GM23338 (cell line): ENCODE measurements around the gene RASGRF2. TPM values are rescaled to one million over a fixed set of nuclear protein-coding genes. Genes with fewer than 3 reads are reported as not detected.

Source experiments
- ATAC-seq: fragments of 200-7000 bp; cut with Tn5 transposase; 3 replicates; pipeline ENCODE4 v1.9.1; 2020
- DNase-seq: peaks from one replicate; pipeline ENCODE4 v3.0.0-alpha.2; 2015; ENCODE audit warnings: low spot score
- H2AFZ ChIP-seq: fragments of 200-600 bp; sonication (generic); 2 replicates; pipeline ENCODE4 v1.8.0; 2016; ENCODE audit warnings: antibody characterized with exemption, mild to moderate bottlenecking, moderate library complexity
- H3F3A ChIP-seq: fragments of 200-600 bp; sonication (generic); replicated peaks from 2 replicates; pipeline ENCODE4 v1.8.0; 2017; ENCODE audit warnings: antibody characterized with exemption, mixed run types, low read depth
- H3K27ac ChIP-seq: fragments of 200-600 bp; sonication (generic); 2 replicates; pipeline ENCODE4 v1.6.1; 2016; ENCODE audit warnings: low read depth
- H3K27me3 ChIP-seq: fragments of 200-600 bp; sonication (generic); 2 replicates; pipeline ENCODE4 v1.8.0; 2016; ENCODE audit warnings: mild to moderate bottlenecking, mixed run types, moderate library complexity; ENCODE audit not compliant: insufficient read depth
- H3K36me3 ChIP-seq: fragments of 200-600 bp; sonication (generic); 2 replicates; pipeline ENCODE4 v1.8.0; 2016; ENCODE audit warnings: mild to moderate bottlenecking; ENCODE audit not compliant: insufficient read depth
- H3K4me1 ChIP-seq: fragments of 200-600 bp; sonication (generic); 2 replicates; pipeline ENCODE4 v1.8.0; 2016; ENCODE audit warnings: mild to moderate bottlenecking, moderate library complexity; ENCODE audit not compliant: insufficient read depth
- H3K4me2 ChIP-seq: fragments of 200-600 bp; sonication (generic); 2 replicates; pipeline ENCODE4 v1.7.1; 2017; ENCODE audit warnings: mixed run types
- H3K4me3 ChIP-seq: fragments of 200-600 bp; sonication (generic); 2 replicates; pipeline ENCODE4 v1.6.1; 2016; ENCODE audit warnings: mixed run types
- H3K79me2 ChIP-seq: fragments of 200-600 bp; sonication (generic); replicated peaks from 2 replicates; pipeline ENCODE4 v1.8.0; 2017; ENCODE audit warnings: mild to moderate bottlenecking; ENCODE audit not compliant: insufficient read depth
- H3K9me2 ChIP-seq: fragments of 200-600 bp; sonication (generic); 2 replicates; pipeline ENCODE4 v1.8.0; 2017; ENCODE audit not compliant: insufficient read depth
- H4K20me1 ChIP-seq: fragments of 200-600 bp; sonication (generic); replicated peaks from 2 replicates; pipeline ENCODE4 v1.8.0; 2017; ENCODE audit warnings: mild to moderate bottlenecking; ENCODE audit not compliant: insufficient read depth
- H3K27ac Mint-ChIP-seq: 2 replicates; pipeline ENCODE4 v1.8.0; 2020; ENCODE audit warnings: inconsistent platforms, mild to moderate bottlenecking, moderate library complexity, mixed read lengths
- H3K27me3 Mint-ChIP-seq: 3 replicates; pipeline ENCODE4 v1.8.0; 2022; ENCODE audit warnings: low read depth, mild to moderate bottlenecking, moderate library complexity, mixed read lengths, inconsistent platforms; ENCODE audit not compliant: insufficient read depth, poor library complexity
- H3K36me3 Mint-ChIP-seq: 3 replicates; pipeline ENCODE4 v1.8.0; 2021; ENCODE audit warnings: low read depth, mild to moderate bottlenecking, inconsistent platforms, moderate library complexity, mixed read lengths
- H3K4me1 Mint-ChIP-seq: 3 replicates; pipeline ENCODE4 v1.8.0; 2020; ENCODE audit warnings: mild to moderate bottlenecking, inconsistent platforms, mixed read lengths
- H3K4me3 Mint-ChIP-seq: 3 replicates; pipeline ENCODE4 v1.8.0; 2021; ENCODE audit warnings: moderate library complexity, mild to moderate bottlenecking, inconsistent platforms, mixed read lengths
- H3K9me3 Mint-ChIP-seq: 3 replicates; pipeline ENCODE4 v1.8.0; 2020; ENCODE audit warnings: moderate library complexity, mild to moderate bottlenecking, inconsistent platforms, mixed read lengths
- CREB1 ChIP-seq: fragments of 250-450 bp; sonication (Bioruptor Pico); IDR thresholded peaks from 2 replicates; pipeline ENCODE4 v1.5.0; 2020; ENCODE audit warnings: low read depth, mild to moderate bottlenecking, moderate library complexity
- EZH2phosphoT487 ChIP-seq: fragments of 200-600 bp; sonication (generic); IDR thresholded peaks from one replicate; pipeline ENCODE4 v1.8.1; 2018; ENCODE audit warnings: antibody characterized with exemption; ENCODE audit not compliant: unreplicated experiment
- NANOG ChIP-seq: IDR thresholded peaks from 2 replicates; pipeline ENCODE4 v1.6.1; 2016; ENCODE audit warnings: antibody characterized with exemption, borderline replicate concordance
- REST ChIP-seq: IDR thresholded peaks from one replicate; pipeline ENCODE4 v1.6.1; 2018; ENCODE audit warnings: antibody characterized with exemption; ENCODE audit not compliant: unreplicated experiment
- STAT1 ChIP-seq: IDR thresholded peaks from one replicate; pipeline ENCODE4 v1.6.1; 2016; ENCODE audit warnings: antibody characterized with exemption; ENCODE audit not compliant: unreplicated experiment
- ZNF462 ChIP-seq: fragments of 250-450 bp; sonication (Bioruptor Pico); IDR thresholded peaks from 2 replicates; pipeline ENCODE4 v1.5.0; 2020; ENCODE audit warnings: mild to moderate bottlenecking, moderate library complexity
- polyA plus RNA-seq: library from polyadenylated mRNA; unstranded; fragments of >200 nt; fragmentation: Nextera tagmentation; extraction: Ambion mirVana; gene quantifications from 2 replicates; pipeline ENCODE4 v1.2.1, GENCODE V29; 2016
- total RNA-seq: library from RNA; depleted of rRNA; stranded (reverse); fragments of >200 nt; shearing (Covaris generic); gene quantifications from 2 replicates; pipeline ENCODE4 v1.2.3, GENCODE V29; 2014
- TF ChIP-seq, protein P1 (sequence below), 2 experiments: fragments of 200-600 bp in 1 of 2; sonication (generic) in 1 of 2; conservative IDR thresholded peaks; 2 replicates each; pipeline versions ENCODE4 v1.5.1 to v1.6.1; 2016 to 2017; ENCODE audit warnings: antibody characterized with exemption in 2 of 2, low read depth in 2 of 2, mild to moderate bottlenecking in 2 of 2, moderate library complexity in 1 of 2
- TF ChIP-seq, protein P2 (sequence below): IDR thresholded peaks from 2 replicates; pipeline ENCODE4 v1.6.1; 2016; ENCODE audit warnings: antibody characterized with exemption

RASGRF2 gene
- total and polyA plus RNA-seq, 2 experiments from 2014 or later, result 5.0 to 19.2 TPM

DNA sequence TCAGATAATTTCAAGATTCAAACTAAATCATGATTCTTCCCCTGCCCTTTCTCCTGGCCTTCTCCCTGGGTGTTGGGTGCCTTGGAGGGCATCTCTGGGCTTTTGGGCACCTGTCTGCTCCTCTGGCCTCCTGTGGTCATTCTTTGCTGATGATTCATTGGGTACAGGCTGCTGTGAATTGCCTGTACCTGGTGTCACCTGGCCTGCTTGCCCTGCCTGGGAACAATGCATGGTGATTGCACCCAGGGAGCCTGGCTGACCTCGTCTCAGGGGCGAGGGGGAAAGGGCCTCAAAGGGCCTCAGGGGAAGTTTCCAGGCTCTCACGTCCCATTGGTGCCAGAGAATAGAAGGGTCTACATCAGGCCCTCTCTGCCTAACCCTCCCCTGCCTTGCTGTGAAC, 252.9 kb downstream of the RASGRF2 start:
- Histone ChIP-seq H3K9me2 (no peaks in the 10 kb centered on the region), H4K20me1 (peaks cover 4% of the 10 kb centered on the region), H3K36me3 (no peaks in the 10 kb centered on the region), H3K27ac (peak overlapping the region; percentile 59; the same call in 1 of the 2 replicates), H3F3A (no peaks in the 10 kb centered on the region), H3K4me3 (no peak overlapping the region), H3K79me2 (no peaks in the 10 kb centered on the region), H3K4me1 (no peaks in the 10 kb centered on the region), H2AFZ (no peak overlapping the region), H3K27me3 (no peaks in the 10 kb centered on the region), H3K4me2 (no peak overlapping the region)
- ATAC-seq (peak; percentile 67; the same call in 2 of the 3 replicates), DNase-seq (no peak)
- no peaks in the 10 kb centered on the region for H3K36me3 Mint-ChIP-seq
- H3K27me3 Mint-ChIP-seq, result peaks cover 2% of the 10 kb centered on the region
- no peaks in the 10 kb centered on the region for H3K4me1 Mint-ChIP-seq
- no peak overlapping the region for H3K4me3 Mint-ChIP-seq
- H3K27ac Mint-ChIP-seq, result no peak overlapping the region
- H3K9me3 Mint-ChIP-seq, result no peaks in the 10 kb centered on the region
- no peak for TF ChIP-seq NANOG
- TF ChIP-seq, protein P1, sequence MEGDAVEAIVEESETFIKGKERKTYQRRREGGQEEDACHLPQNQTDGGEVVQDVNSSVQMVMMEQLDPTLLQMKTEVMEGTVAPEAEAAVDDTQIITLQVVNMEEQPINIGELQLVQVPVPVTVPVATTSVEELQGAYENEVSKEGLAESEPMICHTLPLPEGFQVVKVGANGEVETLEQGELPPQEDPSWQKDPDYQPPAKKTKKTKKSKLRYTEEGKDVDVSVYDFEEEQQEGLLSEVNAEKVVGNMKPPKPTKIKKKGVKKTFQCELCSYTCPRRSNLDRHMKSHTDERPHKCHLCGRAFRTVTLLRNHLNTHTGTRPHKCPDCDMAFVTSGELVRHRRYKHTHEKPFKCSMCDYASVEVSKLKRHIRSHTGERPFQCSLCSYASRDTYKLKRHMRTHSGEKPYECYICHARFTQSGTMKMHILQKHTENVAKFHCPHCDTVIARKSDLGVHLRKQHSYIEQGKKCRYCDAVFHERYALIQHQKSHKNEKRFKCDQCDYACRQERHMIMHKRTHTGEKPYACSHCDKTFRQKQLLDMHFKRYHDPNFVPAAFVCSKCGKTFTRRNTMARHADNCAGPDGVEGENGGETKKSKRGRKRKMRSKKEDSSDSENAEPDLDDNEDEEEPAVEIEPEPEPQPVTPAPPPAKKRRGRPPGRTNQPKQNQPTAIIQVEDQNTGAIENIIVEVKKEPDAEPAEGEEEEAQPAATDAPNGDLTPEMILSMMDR (conservative IDR thresholded peaks at IDR 0.05; ENCODE audit: low read depth in 2 of 2), result no peak
- TF ChIP-seq, protein P2, sequence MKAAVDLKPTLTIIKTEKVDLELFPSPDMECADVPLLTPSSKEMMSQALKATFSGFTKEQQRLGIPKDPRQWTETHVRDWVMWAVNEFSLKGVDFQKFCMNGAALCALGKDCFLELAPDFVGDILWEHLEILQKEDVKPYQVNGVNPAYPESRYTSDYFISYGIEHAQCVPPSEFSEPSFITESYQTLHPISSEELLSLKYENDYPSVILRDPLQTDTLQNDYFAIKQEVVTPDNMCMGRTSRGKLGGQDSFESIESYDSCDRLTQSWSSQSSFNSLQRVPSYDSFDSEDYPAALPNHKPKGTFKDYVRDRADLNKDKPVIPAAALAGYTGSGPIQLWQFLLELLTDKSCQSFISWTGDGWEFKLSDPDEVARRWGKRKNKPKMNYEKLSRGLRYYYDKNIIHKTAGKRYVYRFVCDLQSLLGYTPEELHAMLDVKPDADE, result no peak
- no peak for TF ChIP-seq CREB1 (CRISPR knock-in tag)
- TF ChIP-seq REST, result no peak
- TF ChIP-seq STAT1, result no peak
- TF ChIP-seq EZH2phosphoT487, result no peak

GRCh38 chr5:81214848-81215247, 254.7 kb downstream of the RASGRF2 start:
- Mint-ChIP-seq H3K9me3 (no peaks in the 10 kb centered on the region), H3K27me3 (peaks cover 2% of the 10 kb centered on the region), H3K4me1 (no peaks in the 10 kb centered on the region; the same call in 2 of the 3 replicates), H3K27ac (no peak overlapping the region), H3K4me3 (no peak overlapping the region), H3K36me3 (no peaks in the 10 kb centered on the region)
- H3K36me3 ChIP-seq, result no peaks in the 10 kb centered on the region
- H3K27me3 ChIP-seq, result no peaks in the 10 kb centered on the region
- DNase-seq (no peak), ATAC-seq (no peak)
- no peaks in the 10 kb centered on the region for H3K79me2 ChIP-seq
- H2AFZ ChIP-seq, result no peak overlapping the region
- no peak overlapping the region for H3K4me3 ChIP-seq
- H3K4me1 ChIP-seq, result no peaks in the 10 kb centered on the region
- H4K20me1 ChIP-seq, result peaks cover 4% of the 10 kb centered on the region
- no peak overlapping the region for H3K4me2 ChIP-seq
- no peak overlapping the region for H3K27ac ChIP-seq
- no peaks in the 10 kb centered on the region for H3K9me2 ChIP-seq
- no peaks in the 10 kb centered on the region for H3F3A ChIP-seq
- TF ChIP-seq ZNF462 (no peak), STAT1 (no peak)
